ENCODE data around the gene RIN3.

GRCh38 chr14:92481811-92482555 lies 31.6 kb upstream of the RIN3 start:
- no peak for TF ChIP-seq EZH2 (IDR thresholded peaks at IDR 0.05; ENCODE audit: insufficient read depth, poor library complexity, severe bottlenecking)
- no peak for TF ChIP-seq EZH2phosphoT487 (IDR thresholded peaks at IDR 0.05; ENCODE audit: insufficient read depth, low read depth)
